Neural crest cell (in vitro differentiated cells): Measurements from ENCODE around the gene RALGPS1. TPM values are rescaled to one million over a fixed set of nuclear protein-coding genes. Genes with fewer than 3 reads are reported as not detected.

Source experiments
- DNase-seq: peaks from one replicate; pipeline ENCODE4 v3.0.0; 2021; ENCODE audit warnings: low read depth, mixed read lengths, low spot score
- H3K27ac Mint-ChIP-seq: one replicate; pipeline ENCODE4 v1.8.0; 2021; ENCODE audit warnings: mild to moderate bottlenecking, mixed read lengths; ENCODE audit not compliant: unreplicated experiment
- H3K27me3 Mint-ChIP-seq: 2 replicates; pipeline ENCODE4 v1.8.0; 2021; ENCODE audit warnings: low read depth, mild to moderate bottlenecking, mixed read lengths
- H3K36me3 Mint-ChIP-seq: 2 replicates; pipeline ENCODE4 v1.8.0; 2021; ENCODE audit warnings: low read depth, mild to moderate bottlenecking, mixed read lengths
- H3K4me1 Mint-ChIP-seq: 2 replicates; pipeline ENCODE4 v1.8.0; 2021; ENCODE audit warnings: mixed read lengths
- H3K4me3 Mint-ChIP-seq: one replicate; pipeline ENCODE4 v1.8.0; 2021; ENCODE audit warnings: mild to moderate bottlenecking, mixed read lengths
- H3K9me3 Mint-ChIP-seq: 2 replicates; pipeline ENCODE4 v1.8.0; 2021; ENCODE audit warnings: mixed read lengths
- CTCF ChIP-seq: fragments of 200-600 bp; sonication (generic); conservative IDR thresholded peaks from 2 replicates; pipeline ENCODE4 v1.5.0; 2021; ENCODE audit warnings: antibody characterized with exemption, mild to moderate bottlenecking
- total RNA-seq: library from RNA; stranded (reverse); gene quantifications from 2 replicates; pipeline ENCODE4 v1.2.1, GENCODE V29; 2021

RALGPS1 gene
- total RNA-seq, 1 donor from 2014 or later = 11.7 TPM

GRCh38 chr9:127092041-127092608 lies 177.5 kb downstream of the RALGPS1 start:
- H3K36me3 Mint-ChIP-seq = peaks cover 6% of the 10 kb centered on the region
- peaks cover 1% of the 10 kb centered on the region for H3K4me1 Mint-ChIP-seq
- H3K9me3 Mint-ChIP-seq = no peaks in the 10 kb centered on the region
- H3K27me3 Mint-ChIP-seq = no peaks in the 10 kb centered on the region
- DNase-seq = no peak
- H3K27ac Mint-ChIP-seq = no peak overlapping the region
- TF ChIP-seq CTCF = no peak
- no peak overlapping the region for H3K4me3 Mint-ChIP-seq

- Mint-ChIP-seq H3K9me3 (no peaks in the 10 kb centered on the region), H3K36me3 (peaks cover 2% of the 10 kb centered on the region), H3K27me3 (no peaks in the 10 kb centered on the region), H3K27ac (no peak overlapping the region), H3K4me1 (peaks cover 5% of the 10 kb centered on the region), H3K4me3 (no peak overlapping the region)
- no peak for DNase-seq
- TF ChIP-seq CTCF = no peak
Observed at GRCh38 chr9:127093319-127094020, 178.9 kb downstream of the RALGPS1 start.

- H3K27me3 Mint-ChIP-seq = no peaks in the 10 kb centered on the region
- H3K4me1 Mint-ChIP-seq = peaks cover 5% of the 10 kb centered on the region
- H3K4me3 Mint-ChIP-seq = no peak overlapping the region
- no peaks in the 10 kb centered on the region for H3K9me3 Mint-ChIP-seq
- no peaks in the 10 kb centered on the region for H3K36me3 Mint-ChIP-seq
- no peak for TF ChIP-seq CTCF
- DNase-seq = no peak
- H3K27ac Mint-ChIP-seq = no peak overlapping the region
Observed at GRCh38 chr9:127095411-127095810, 180.8 kb downstream of the RALGPS1 start.

GRCh38 chr9:127096208-127096607 lies 181.6 kb downstream of the RALGPS1 start:
- no peak overlapping the region for H3K27ac Mint-ChIP-seq

GRCh38 chr9:127097683-127098082 lies 183.1 kb downstream of the RALGPS1 start:
- no peak for TF ChIP-seq CTCF
- no peaks in the 10 kb centered on the region for H3K9me3 Mint-ChIP-seq
- no peak overlapping the region for H3K4me3 Mint-ChIP-seq
- no peaks in the 10 kb centered on the region for H3K36me3 Mint-ChIP-seq
- DNase-seq = no peak
- no peaks in the 10 kb centered on the region for H3K27me3 Mint-ChIP-seq
- H3K4me1 Mint-ChIP-seq = peaks cover 5% of the 10 kb centered on the region
- H3K27ac Mint-ChIP-seq = no peak overlapping the region

More at GRCh38 chr9:127096208-127096607, 181.6 kb downstream of the RALGPS1 start:
- no peak for DNase-seq
- peaks cover 5% of the 10 kb centered on the region for H3K4me1 Mint-ChIP-seq
- H3K36me3 Mint-ChIP-seq = no peaks in the 10 kb centered on the region
- H3K4me3 Mint-ChIP-seq = no peak overlapping the region
- no peaks in the 10 kb centered on the region for H3K27me3 Mint-ChIP-seq
- TF ChIP-seq CTCF = no peak
- no peaks in the 10 kb centered on the region for H3K9me3 Mint-ChIP-seq
